GM23248 (cell line): ENCODE data around the gene PAQR4.

ENCODE experiments used
- EZH2 ChIP-seq: fragments of 200-600 bp; sonication (generic); IDR thresholded peaks from 2 replicates; pipeline ENCODE4 v1.6.1; 2018; ENCODE audit warnings: antibody characterized with exemption, mild to moderate bottlenecking; ENCODE audit not compliant: insufficient read depth, poor library complexity, severe bottlenecking
- EZH2phosphoT487 ChIP-seq: fragments of 200-600 bp; sonication (generic); IDR thresholded peaks from 2 replicates; pipeline ENCODE4 v1.6.1; 2018; ENCODE audit warnings: antibody characterized with exemption, moderate library complexity, mild to moderate bottlenecking, low read depth; ENCODE audit not compliant: insufficient read depth

DNA sequence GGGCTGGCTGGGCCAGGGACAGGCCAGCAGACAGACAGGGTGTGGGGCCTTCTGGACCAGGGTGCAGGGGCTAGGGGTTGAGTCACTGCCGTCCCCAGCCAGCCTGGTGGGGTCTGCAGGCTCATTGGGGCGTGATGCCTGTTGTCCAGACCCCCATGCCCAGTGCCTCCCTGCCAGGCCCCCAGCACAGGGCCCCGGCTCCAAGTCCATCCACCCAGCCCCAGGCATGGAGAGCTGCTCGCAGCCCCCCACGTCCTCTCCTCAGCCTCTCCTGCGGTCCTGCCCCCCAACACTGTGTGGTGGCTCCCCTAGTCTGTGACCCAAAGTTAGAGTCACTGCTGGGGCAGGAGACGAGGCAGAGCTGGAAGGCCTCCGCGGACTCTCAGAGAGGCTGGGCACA lies 18.1 kb downstream of the PAQR4 start:
- TF ChIP-seq EZH2 (no peak), EZH2phosphoT487 (no peak)
